NCI-H2171 treated with DMSO at 0.1 percent for 48 hours (cell line): Measurements from ENCODE around the gene C6orf47.
"Not testable (repeated sequence)": the region's sequence is repeated elsewhere in the genome, so short reads cannot be mapped to it uniquely, and the experiment has no call there.

Experiments
- DNase-seq: peaks from one replicate; lab custom pipeline; 2025; lab: John Stamatoyannopoulos, UW

C6orf47 gene

DNA sequence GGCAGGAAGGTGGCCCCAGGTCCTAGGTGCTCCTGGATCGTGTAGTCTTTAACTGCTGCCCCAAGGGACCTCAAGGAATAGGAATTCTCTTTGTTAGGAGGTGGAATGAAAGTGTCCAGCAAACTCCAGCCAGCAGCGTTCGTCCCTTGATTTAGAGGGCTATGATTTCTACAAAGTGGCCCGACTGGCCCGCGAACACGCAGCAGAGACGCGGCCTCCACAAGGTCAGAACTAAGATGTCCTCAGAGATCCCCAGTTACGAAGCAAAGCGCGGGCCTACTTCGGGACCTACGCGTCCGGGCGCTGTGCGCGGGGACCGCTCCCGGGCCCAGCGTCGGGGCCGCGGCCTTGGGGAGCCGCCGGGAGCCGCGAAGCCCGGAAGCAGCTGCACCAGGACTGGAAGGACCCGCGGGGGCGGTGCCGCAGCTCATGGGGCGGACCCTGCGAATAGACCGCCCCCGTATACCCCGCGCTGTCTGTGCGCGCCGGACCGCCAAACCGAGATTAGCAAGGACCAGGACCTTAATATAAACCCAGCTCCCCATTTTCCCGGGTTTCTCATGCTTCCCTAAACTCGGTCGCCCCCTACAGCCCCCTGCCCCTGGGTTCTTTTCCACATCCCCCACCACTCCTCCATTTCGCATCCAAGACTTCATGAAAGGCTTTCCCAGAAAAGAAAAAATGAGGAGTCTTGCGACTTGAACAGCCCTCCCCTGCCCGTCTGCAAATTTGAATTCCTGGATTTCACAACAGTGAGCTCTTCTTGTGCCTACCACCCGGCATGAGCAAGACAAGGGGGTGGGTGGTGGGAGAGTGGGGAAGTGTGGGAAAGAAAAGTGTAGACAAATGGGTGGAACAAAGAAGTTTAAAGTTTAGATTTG, at the start of gene C6orf47:
Gene C6orf47 (minus strand): TSS at position 398 of the 881 bp plus-strand sequence. CDS start 831 bp downstream, outside the sequence.
- DNase-seq = peak; percentile 85

- not testable (repeated sequence) for DNase-seq
Observed at GRCh38 chr6:31709157-31709556, 48.6 kb upstream of the C6orf47 start.

DNA sequence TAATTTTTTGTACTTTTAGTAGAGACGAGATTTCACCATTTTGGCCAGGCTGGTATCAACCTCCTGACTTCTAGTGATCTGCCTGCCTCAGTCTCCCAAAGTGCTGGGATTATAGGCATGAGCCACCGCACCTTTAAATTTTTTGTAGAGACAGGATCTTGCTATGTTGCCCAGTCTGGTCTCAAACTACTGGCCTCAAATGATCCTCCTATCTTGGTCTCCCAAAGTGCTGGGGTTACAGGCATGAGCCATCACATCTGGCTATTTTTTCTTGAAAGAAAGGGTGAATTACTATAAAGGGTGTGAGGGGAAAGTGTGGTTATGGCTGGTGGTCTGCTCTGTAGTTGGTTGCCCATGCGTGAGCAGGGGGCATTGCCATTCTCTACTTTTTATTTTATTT, 47.6 kb upstream of the C6orf47 start:
- no peak for DNase-seq

GRCh38 chr6:31707701-31708100, 47.1 kb upstream of the C6orf47 start:
- DNase-seq = no peak

- no peak for DNase-seq
Observed at GRCh38 chr6:31706599-31706998, 46.0 kb upstream of the C6orf47 start, which contains the start of gene LY6G6F. Gene LY6G6F (plus strand): TSS chr6:31706866. CDS start chr6:31706907, 41 bp downstream.

DNA sequence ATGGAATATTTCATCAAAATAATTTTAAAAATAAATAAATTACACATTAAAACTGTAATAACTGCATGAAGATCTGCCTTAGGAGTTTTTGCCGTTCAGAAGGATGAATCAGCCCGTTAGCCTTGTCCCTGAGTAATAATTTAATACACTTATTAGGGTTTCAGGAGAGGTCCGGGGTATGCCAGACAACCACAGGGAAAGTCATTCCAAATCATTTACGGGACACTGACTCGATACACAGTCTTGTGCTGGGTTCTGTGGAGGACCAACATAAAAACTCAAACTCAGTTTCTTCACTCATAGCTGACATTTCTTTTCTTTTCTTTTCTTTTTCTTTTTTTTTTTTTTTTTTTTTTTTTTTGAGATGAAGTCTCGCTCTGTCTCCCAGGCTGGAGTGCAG, 45.4 kb upstream of the C6orf47 start:
- DNase-seq = no peak

GRCh38 chr6:31702819-31703716, 42.5 kb upstream of the C6orf47 start, which contains the start of gene ABHD16A:
Gene ABHD16A (minus strand): TSS chr6:31703324. CDS start chr6:31703281, 43 bp downstream.
- peak; percentile 98 for DNase-seq

DNA sequence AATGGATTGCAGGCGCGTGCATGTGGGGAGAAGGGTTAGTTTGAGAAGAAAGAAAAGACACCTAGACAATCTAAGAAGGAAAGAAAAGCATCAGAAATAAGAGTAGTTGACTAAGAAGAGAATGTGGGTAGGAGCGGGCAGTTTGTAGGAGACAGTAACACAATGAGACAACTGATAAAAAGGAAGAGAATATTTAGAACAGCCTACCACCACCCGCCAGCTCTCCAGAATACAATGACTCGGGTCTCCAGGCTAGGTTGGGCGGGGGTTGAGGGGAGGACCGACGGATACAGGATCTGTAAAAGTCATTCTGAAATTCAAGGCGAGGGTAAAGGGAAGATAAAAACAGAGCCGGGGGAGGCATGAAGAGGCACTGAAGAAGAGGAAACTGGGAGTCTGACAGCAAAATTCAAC, 41.8 kb upstream of the C6orf47 start:
- no peak for DNase-seq

GRCh38 chr6:31701666-31702404, 41.3 kb upstream of the C6orf47 start:
- DNase-seq = peak; percentile 79

- DNase-seq = no peak
Observed at GRCh38 chr6:31700740-31701401, 40.3 kb upstream of the C6orf47 start.

DNA sequence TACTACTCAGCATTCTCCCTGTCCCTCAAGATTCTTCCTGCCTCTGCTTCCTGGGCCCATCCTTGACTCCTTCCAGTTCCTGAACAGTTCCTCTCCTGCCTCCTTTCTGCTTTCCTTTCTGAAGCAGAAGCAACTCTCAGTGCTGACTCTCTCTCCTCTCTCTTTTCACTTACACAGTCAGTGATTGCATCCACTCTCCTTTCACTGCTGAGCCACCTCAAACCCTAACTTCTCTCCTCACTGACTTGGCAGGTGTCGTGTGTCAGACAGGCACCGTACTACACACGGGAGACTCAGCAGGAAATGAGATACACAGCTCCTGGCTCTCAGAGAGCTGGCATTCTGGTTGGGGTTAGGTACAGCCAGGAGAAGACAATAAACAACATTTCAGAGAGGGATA, 37.0 kb upstream of the C6orf47 start:
- peak; percentile 69 for DNase-seq

- no peak for DNase-seq
Observed at GRCh38 chr6:31693535-31693934, 33.0 kb upstream of the C6orf47 start.

GRCh38 chr6:31692886-31693285, 32.3 kb upstream of the C6orf47 start:
- DNase-seq = no peak

GRCh38 chr6:31692353-31692752, 31.8 kb upstream of the C6orf47 start:
- DNase-seq = no peak

DNA sequence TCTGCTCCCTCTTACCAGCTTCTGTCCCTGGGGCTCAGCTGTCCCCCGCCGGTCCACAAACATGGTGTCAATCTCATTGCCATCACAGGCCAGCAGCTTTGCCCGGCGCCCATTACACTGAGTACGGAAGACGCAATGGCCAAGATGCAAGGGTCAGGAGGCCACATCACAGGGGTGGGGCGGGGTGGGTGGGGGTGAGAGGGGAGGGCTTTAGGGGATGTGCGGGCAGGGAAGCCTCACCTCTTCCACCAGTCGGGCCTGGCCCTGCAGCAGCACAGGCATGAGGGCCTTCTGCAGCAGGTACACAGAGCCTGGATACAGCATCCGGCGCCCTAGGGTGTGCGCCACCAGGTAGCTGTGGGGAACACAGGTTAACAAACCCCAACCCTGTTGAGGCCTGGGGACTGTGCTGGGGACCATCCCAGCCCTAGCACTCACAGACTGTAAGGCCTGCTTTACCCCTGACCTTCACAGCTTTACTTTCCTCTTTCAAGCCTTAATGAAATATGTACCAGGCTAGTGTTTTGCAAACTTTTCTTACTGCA, 31.1 kb upstream of the C6orf47 start:
- DNase-seq = no peak

DNA sequence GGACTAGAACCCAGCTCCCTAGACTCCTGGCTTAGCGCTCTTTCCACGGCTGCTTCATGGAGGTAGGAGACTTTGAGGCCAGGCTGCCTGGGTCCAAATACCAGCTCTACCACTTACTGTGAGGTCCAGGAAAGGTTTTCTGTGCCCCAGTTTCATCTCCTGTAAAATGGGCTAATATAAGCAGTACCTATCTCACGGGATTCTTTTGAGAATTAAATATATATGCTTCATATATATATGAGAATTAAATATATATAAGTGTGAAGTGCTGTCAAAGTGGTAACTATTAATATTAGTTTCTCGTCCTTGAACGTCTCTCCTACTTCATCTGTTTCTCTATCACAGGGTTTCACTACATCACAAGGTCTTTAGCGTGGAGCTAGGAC, 30.5 kb upstream of the C6orf47 start:
- DNase-seq = no peak

GRCh38 chr6:31690231-31691077, 29.9 kb upstream of the C6orf47 start:
- DNase-seq = no peak

DNA sequence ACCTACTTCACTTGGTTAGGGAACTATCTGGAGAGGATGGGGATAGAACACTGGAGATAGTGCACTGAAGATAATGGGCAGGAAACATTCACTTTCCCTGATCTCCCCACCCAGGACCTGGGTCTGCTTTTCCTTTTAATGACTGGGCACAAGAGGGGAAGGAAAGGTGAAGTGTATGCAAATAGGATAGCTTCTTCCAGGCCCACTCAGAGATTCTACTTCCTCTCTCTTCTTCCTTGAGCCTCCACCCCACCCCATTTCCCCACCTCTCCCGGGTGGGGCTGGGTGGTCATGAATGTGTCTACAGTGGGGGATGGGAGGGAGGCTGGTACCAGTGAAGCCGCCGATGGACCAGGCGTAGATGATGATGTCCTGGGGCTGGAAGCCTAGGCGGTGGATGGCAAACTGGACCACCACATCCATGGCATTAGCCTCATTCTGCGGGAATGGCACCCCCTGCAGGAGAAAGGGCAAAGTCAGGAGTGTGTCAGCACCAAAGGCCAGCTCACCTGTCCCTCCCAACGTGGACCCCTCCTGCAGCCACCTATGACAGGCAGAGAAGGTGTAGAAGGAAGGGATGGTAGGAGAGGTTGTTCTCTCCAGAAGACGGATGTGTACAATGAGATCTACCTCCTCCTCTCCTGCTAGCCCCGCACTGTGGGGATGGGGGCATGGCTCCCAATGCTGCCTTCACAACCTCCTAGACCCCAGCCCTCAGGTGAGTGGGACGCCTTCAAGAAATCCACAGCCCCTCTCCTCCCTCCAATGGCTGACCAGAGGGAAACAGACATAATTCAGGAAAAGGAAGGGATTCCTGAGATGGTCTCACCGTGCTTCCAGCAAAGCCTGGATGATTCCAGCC, 28.9 kb upstream of the C6orf47 start:
- DNase-seq = no peak
